HL-60 (cell line): ENCODE results near the gene CCDC191.

Experiments used
- DNase-seq, 2 experiments: peaks; one replicate each; pipeline ENCODE4 v3.0.0-alpha.2; 2010 to 2020; ENCODE audit warnings: low read depth in 1 of 2, low spot score in 1 of 2
- H3K27ac ChIP-seq: fragments of 250-450 bp; sonication (Bioruptor Pico); replicated peaks from 2 replicates; pipeline ENCODE4 v1.5.1; 2020; ENCODE audit warnings: mild to moderate bottlenecking, moderate library complexity
- H3K27me3 ChIP-seq: fragments of 250-450 bp; sonication (Bioruptor Pico); 2 replicates; pipeline ENCODE4 v1.5.1; 2021; ENCODE audit warnings: mild to moderate bottlenecking, moderate library complexity; ENCODE audit not compliant: insufficient read depth, poor library complexity, severe bottlenecking
- H3K4me3 ChIP-seq: replicated peaks from 2 replicates; pipeline ENCODE4 v1.5.1; 2011; ENCODE audit warnings: mild to moderate bottlenecking, control low read depth, low read length; ENCODE audit not compliant: insufficient read depth
- CTCF ChIP-seq: IDR thresholded peaks from one replicate; pipeline ENCODE4 v1.5.1; 2011; ENCODE audit warnings: low read length, control low read depth, inconsistent platforms; ENCODE audit not compliant: insufficient read depth
- GABPA ChIP-seq: IDR thresholded peaks from 2 replicates; pipeline ENCODE4 v1.6.1; 2012; ENCODE audit warnings: low read depth
- POLR2AphosphoS5 ChIP-seq: IDR thresholded peaks from 2 replicates; pipeline ENCODE4 v1.6.1; 2012; ENCODE audit warnings: low read depth
- REST ChIP-seq: IDR thresholded peaks from 2 replicates; pipeline ENCODE4 v1.6.1; 2012; ENCODE audit warnings: low read depth; ENCODE audit not compliant: insufficient replicate concordance
- SPI1 ChIP-seq: IDR thresholded peaks from 2 replicates; pipeline ENCODE4 v1.6.1; 2012; ENCODE audit warnings: low read depth, mild to moderate bottlenecking, borderline replicate concordance

CCDC191 gene

GRCh38 chr3:114019486-114019885, 36.8 kb downstream of the CCDC191 start:
- Histone ChIP-seq H3K27ac (no peak overlapping the region), H3K4me3 (no peak overlapping the region), H3K27me3 (no peaks in the 10 kb centered on the region)
- no peak for TF ChIP-seq GABPA
- TF ChIP-seq SPI1, result no peak
- TF ChIP-seq CTCF, result no peak
- no peak for TF ChIP-seq POLR2AphosphoS5
- TF ChIP-seq REST, result no peak
- DNase-seq, result no peak

DNA sequence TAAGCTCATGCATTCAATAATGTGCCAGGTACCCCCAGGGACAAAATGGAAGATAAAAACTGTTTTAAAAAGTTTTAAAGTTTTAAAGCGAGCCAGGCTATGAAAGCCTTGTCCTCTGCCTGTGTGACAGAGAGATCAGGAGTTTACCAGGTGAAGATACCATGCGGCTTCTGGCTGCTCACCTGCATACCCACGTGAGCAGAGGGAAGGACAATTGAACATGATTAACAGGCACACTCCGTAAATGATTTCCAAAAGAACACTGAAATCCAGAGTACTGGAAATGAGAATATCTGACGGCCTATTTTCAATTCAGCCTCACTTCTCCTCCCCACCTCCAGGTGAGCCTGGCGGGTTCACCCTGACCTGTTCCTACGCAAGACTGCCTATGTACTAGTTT, 42.1 kb downstream of the CCDC191 start:
- Histone ChIP-seq H3K27ac (no peak overlapping the region), H3K27me3 (no peaks in the 10 kb centered on the region), H3K4me3 (no peak overlapping the region)
- DNase-seq, result no peak
- no peak for TF ChIP-seq GABPA
- no peak for TF ChIP-seq REST
- TF ChIP-seq CTCF, result no peak
- TF ChIP-seq POLR2AphosphoS5, result no peak
- TF ChIP-seq SPI1, result no peak

DNA sequence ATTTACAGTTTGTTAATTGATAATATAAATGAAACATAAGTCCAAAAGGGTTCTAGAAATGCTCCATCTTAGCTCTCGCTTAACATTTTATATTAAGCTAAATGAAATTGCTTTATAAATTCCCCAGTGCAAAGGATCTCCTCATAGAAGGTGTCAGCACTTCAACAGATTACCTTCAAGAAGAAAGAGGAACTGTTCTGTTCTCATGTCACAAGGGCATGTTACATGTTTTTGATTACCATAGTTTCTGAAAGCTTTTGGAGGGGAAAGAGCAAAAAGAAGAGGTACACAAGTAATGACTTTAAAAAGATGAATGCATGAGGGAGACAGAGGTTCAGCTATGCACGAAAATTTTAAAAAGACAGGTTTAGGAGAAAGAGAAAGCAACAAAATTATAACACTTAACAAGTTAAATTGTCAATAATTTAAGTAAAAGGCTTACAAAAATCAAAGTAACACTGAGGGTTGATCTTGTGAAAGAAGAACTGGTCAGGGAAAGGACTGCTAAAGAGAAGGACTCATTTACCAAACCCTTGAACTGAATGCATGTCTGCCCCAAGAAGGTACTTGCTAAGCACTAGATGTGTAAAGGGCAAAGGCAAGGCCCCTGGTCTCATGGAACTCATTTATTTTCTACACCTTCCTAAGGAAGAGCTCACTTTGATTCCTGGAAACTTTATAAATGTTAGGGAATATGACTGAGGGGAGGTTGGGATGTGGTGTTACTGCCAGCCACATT, 45.1 kb downstream of the CCDC191 start:
- DNase-seq, result no peak
- H3K4me3 ChIP-seq, result no peak overlapping the region
- peak; percentile 87 for TF ChIP-seq SPI1
- no peak for TF ChIP-seq REST
- no peaks in the 10 kb centered on the region for H3K27me3 ChIP-seq
- no peak overlapping the region for H3K27ac ChIP-seq
